ENCODE data around the gene ITGAX.

GRCh38 chr16:31377210-31377903 lies 22.4 kb downstream of the ITGAX start:
- TF ChIP-seq, protein P1, sequence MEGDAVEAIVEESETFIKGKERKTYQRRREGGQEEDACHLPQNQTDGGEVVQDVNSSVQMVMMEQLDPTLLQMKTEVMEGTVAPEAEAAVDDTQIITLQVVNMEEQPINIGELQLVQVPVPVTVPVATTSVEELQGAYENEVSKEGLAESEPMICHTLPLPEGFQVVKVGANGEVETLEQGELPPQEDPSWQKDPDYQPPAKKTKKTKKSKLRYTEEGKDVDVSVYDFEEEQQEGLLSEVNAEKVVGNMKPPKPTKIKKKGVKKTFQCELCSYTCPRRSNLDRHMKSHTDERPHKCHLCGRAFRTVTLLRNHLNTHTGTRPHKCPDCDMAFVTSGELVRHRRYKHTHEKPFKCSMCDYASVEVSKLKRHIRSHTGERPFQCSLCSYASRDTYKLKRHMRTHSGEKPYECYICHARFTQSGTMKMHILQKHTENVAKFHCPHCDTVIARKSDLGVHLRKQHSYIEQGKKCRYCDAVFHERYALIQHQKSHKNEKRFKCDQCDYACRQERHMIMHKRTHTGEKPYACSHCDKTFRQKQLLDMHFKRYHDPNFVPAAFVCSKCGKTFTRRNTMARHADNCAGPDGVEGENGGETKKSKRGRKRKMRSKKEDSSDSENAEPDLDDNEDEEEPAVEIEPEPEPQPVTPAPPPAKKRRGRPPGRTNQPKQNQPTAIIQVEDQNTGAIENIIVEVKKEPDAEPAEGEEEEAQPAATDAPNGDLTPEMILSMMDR (IDR thresholded peaks at IDR 0.05), result no peak
- no peak for TF ChIP-seq POLR2A (IDR thresholded peaks at IDR 0.05)

Data from tibial nerve (tissue), 3 donors.